Activated CD8-positive, alpha-beta memory T cell treated with anti-CD3 and anti-CD28 coated beads, Interleukin-2, amount 50 U/mL, for 24 hours (primary cell): ENCODE results near the gene CTSL.
"Not testable (repeated sequence)": the region's sequence is repeated elsewhere in the genome, so short reads cannot be mapped to it uniquely, and the experiment has no call there.

Experiments used
- DNase-seq: peaks from one replicate; pipeline ENCODE4 v3.0.0-alpha.2; 2020; ENCODE audit errors: extremely low read depth

CTSL gene

DNA sequence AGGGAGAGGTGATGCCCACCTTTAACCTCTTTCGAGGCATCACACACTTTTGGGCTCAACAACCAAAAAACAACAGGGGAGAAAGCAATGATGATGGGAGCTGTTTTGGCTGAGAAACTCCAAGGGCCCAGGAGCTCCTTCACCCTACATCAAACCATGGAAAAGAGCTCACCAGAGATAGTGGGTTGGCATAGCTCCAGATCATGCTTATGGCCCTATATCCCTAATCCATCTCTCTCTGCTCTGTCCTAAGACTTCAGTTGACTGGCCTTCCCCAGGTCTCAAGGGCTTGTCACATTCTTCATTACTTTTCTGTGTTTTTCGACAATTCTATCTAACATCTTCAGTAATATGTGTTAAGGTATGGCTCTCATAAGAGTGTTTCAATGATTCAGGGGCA lies 5.7 kb upstream of the CTSL start:
- no peak for DNase-seq

DNA sequence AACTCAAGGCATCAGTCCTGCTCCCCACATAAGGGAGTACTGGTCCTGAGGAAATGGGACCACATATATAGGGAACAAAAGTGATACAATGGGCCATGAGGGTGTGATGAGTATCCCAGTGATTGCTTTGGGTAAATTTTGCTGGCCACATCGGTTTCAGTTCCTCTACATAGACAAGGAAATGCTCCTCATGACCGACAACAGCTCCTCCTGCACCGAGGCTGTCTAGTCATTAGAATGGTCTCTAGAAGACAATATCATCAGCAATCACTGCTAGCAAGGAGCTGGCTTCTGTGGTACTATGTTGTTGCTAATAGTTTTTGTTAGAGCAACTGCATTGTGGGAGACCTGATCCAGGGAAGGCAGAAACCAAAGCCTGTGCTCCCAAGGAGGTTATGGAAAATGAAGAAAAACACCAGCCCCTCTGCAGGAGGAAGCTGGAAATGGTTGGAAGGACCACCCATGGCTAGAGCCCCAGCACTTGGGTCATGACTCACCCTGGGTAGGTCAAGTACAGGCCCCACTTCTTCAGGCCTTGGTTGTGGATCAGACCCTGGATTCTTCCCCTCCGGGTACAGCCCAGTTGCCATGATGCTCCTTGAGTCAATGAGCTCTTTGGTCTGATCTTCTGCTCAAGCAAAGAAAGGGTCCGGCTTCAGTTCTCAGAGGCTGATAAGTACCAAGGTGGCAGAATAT lies 3.4 kb upstream of the CTSL start:
- DNase-seq, result no peak

DNA sequence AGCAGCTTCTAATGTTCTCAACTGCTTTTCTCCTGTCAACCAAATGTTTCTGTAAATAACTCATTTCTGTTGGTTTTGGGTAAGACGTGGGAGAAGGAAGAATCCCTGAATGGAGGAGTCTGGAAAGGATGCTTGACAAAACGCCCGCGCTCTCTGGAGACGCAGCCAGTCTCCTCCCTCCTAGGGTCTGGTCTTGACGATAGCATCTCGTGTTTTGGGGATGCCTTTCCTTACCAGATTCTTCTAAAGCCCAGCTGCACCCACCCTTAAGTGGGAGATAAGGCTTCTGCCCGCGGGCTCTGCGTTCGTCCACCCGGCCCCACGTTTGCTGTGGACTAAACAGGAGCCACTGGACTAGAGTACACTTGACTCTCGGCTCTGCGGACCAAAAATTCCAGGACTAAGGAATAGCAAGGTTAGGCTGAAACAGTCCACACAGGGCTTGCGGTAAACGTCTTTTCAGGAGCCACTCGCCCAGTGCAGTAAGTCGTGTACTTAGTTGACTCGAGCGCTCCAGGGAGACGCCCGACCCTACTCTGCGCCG lies 491 bp upstream of the CTSL start:
- no peak for DNase-seq

GRCh38 chr9:87729246-87729645 lies 3.3 kb downstream of the CTSL start:
- DNase-seq, result no peak

GRCh38 chr9:87731321-87731720 lies 5.4 kb downstream of the CTSL start:
- DNase-seq, result no peak

DNA sequence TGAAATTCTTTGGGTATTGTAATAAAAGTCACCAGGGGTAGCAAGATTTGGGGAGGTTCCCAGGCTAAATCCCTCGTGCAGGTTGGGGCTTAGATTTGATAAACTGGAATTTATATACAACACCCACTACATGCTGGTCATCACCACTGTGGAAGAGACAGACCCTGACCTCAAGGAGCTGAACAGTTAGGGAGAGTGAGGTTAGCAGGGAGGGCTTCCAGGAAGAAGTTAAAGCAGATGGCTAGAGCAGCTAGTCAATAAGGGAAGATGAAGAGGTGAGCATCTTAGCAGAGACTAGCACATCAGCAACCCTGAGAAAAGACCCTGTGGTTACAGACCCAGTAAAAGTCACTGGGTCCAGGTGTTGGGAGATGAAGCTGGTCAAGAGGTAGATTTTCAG lies 6.4 kb downstream of the CTSL start:
- DNase-seq, result no peak

DNA sequence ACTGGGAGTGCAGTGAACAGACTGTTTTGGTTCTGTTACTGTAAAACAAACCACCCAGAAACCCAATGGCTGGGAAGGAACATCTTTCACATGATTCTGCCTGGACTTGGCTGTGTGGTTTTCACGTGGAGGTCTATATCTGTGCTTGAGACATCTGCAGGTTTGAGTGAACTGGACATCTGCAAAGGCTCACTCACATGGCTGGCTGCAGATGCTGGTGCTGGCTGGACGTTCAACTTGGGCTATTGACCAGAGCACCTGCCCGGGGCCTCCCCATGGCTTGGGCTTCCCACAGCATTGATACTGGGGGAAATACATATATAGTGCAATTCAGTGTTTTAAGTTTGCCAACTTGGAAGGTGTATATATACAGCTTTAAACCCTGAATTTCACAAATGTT lies 6.8 kb downstream of the CTSL start:
- no peak for DNase-seq

DNA sequence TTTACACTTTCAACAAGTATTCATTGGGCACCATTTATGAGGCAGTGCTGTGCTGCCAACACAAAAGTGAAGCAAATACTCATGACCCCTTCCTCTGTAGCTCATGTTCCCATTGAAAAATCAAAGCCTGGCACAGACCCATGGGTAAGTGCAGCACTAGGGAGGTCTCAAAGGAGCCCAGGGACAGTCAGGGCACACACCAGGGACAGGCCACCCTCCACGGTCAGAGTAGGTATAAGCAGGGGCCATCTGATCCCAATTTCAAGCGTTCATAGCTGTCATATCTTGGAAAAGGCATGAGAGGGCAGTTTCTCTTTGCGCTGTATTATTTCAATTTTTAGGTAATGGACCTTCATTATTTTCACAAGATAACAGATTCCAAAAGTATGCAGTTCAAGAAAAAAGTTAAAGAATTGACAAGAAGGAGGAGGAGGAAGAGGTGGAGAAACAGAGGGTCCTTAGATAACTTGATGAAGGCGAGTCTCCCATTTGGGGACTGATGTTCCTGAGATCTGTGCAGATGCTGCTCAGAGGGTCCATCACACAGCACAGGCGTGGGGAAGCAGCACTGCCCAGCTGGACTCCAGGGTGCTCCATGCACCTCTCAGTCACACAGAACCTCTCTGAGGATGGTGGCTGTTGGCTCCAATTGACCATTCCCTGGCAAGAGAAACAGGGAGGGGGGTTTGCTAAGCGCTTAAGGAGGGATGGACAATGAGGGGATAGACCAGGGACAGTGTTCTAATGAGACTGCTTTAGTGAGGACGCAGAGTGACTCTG lies 7.5 kb downstream of the CTSL start:
- no peak for DNase-seq

- no peak for DNase-seq
Measured at GRCh38 chr9:87734106-87734505, 8.2 kb downstream of the CTSL start.

DNA sequence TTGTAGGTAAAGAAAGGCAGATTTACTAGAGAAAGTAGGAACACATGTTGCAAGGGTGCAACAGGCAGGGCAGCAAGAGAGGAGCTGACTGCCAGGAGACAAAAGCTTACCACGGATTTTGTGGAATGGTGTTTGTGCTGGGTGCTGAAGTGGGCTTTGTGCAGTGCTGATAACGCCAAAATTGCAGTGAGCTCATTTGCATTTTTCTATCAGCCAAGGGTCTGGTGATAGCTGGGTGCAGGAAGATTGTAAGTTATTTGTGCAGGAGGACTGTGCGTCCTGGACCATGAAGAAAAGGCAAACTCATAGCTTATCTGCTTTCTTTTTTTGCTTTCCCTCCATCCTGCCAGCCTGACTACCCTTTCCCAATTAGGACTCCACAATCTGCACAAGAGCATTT lies 13.6 kb downstream of the CTSL start:
- no peak for DNase-seq

DNA sequence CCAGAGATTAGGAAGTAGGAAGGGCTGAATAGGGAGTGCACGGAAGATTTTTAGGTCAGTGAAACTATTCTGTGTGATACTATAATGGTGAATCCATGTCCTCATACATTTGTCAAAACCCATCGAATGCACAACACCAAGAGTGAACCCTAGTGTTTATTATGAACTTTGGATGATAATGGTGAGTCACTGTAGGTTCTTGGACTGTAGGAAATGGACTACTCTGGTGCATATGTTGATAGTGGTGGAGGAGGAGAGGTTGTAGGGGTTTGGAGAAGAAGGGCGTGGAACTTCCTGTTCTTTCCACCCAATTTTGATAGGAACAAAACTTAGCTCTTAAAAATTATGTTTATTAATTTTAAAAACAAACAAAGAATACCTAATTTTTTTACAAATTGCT lies 14.3 kb downstream of the CTSL start:
- no peak for DNase-seq

DNA sequence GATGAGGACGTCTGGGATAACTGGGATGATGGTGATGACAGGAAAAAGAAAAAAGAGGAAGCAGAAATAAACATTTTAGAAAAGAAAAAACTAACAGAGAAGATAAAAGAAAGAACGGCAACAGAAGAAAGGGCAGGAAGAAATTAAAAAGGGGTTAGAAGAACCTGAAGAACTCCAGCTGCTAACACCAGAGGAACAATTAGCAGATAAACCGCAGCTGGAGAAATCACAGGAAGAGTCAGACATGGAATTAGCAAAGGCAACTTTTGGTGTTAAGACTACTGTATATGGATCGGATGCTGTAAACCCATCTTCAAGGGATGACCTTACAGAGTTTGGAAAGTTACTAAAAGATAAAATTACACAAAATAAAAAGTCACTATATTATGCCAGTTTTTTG lies 15.4 kb downstream of the CTSL start:
- no peak for DNase-seq

DNA sequence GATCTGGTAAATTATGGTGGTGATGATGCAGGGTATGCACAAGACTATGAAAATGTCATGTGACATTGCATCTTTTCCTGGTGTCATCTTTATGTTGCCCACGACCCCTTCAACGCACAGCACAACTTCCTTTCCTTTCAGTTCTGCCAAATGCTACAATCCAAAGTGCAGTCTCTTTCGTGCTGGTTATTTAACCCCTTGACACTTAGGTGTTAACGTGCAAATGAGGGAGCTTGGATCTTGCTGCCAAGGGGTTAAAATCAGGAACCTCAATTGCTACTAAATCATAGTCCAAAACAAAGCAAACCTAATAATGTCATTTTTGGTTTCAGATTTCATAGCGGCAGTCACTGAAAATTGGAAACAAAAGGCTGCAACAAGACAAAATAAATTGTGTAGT lies 16.0 kb downstream of the CTSL start:
- no peak for DNase-seq

- no peak for DNase-seq
Measured at GRCh38 chr9:87742813-87743428, 17.0 kb downstream of the CTSL start.

GRCh38 chr9:87744247-87744646 lies 18.3 kb downstream of the CTSL start:
- not testable (repeated sequence) for DNase-seq

- DNase-seq, result no peak
Measured at GRCh38 chr9:87746186-87746585, 20.3 kb downstream of the CTSL start.

DNA sequence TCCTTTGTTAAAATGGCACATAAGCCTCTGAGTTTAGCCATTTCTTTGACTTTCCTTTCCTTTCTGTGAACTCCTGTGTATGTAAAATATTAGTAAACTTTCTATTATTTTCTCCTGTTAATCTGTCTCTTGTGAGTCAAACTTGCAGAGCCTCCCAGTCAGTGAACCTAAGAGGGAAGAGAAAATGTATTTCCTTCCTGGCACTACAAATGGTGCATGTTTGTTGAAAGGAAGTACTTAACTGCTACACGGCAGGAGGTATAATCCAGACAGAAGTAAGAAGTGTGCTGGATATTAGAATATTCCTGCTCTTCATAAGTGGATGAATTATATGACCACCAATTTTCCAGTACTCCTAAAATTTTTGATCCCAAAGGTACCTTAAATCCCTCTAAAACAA lies 23.0 kb downstream of the CTSL start:
- DNase-seq, result no peak

DNA sequence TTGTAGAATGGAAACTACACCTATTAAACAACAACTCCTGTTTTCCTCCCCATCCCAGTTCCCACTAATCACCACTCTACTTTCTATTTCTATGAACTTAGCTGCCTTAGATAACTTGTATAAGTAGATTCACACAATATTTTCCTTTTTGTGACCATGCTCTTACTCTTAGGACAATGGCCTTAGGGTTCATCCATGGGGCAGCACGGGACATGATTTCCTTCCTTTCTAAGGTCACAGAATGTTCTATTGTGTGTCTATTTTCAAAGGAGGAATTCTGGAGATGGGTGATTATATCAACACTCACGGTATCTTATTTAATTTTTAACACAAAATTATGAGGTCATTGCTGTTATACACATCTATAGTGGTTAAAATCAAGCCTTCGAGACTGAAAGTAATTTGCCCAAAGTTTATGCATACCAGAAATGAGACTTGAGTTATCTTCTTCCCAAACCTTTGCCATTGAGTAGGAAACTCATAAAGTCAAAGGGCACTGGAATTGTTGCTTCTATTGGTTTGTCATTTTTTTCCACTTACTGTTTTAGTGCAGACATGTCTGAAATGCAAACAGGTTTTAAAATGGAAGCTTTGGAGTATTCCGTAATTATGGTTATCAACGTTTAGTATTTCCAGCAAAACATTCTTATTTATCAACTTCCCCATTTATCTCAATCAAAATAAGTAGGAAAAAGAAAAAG lies 23.6 kb downstream of the CTSL start:
- no peak for DNase-seq

DNA sequence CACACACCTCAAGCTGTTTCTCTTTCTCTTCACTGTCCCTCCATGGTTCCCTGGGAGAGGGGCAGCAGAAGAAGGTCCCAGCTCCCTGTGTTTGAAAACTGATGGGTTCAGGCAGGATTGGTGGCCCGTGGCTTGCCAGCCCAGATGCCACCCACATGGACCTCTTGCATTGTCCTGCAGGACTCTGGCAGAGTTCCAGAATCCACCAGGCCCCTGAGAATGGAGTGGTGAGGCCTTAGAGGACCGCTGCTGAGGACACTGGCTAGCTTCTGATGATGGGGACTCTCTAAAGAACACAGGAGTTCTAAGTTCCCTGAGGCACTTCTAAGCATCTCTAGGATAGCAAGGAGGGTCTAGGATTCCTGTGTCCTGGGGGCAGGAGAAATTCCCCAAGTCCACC lies 24.8 kb downstream of the CTSL start:
- DNase-seq, result no peak

DNA sequence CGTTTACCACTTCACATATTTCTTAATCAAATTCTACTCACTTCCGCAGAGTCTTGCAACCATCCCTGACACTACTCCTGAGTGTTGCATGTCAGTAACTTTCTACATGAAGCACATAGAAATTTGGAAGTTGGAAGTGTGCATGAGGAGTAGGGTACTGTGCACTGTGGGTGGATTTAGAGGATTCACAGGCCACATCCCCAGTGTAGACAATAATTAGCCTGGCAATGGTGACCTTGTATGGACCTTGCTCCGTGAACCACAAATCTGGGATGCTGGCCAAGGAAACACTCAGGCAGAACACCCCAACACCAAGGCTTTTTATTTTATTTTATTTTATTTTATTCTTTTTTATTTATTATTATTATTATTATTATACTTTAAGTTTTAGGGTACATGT lies 25.5 kb downstream of the CTSL start:
- no peak for DNase-seq

DNA sequence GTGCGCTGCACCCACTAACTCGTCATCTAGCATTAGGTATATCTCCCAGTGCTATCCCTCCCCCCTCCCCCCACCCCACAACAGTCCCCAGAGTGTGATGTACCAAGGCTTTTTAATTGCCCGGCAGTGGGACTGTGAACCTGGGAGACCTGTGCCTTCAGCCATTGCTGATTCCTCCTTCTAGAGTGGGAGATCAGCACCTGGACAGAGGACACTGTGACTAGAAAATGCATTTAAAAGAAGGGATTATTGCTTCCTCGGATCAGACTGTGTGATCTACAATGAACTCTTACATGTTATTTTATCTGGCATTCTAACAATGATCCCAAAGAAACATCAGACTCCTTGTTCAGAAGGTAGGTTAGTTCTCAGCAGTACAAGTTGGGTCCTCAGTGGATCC lies 25.9 kb downstream of the CTSL start:
- DNase-seq, result no peak

DNA sequence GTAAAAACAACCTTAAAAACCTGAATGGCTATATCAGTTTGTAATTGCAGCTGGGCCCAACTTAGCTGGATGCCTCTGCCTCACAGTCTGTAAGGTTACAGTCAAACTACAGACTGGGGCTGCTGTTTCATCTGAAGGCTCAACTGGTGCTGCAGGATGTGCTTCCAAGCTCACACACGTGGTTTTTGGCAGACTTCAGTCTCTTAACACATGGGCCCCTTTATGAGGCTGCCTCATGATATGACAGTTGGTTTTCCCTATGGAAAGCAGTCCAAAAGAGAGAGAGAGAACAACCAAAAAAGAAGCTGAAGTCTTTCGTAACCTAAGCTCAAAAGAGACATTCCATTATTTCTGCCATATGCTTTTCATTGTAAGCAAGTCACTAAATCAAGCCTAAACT lies 27.4 kb downstream of the CTSL start:
- no peak for DNase-seq
